NCI-H524 (cell line): ENCODE data around the gene RBBP5.
A peak's percentile ranks its signal among the peaks of the same experiment; 100 is the strongest.

Experiments
- DNase-seq, 2 experiments: peaks; one replicate each; lab custom pipeline; 2025; lab: John Stamatoyannopoulos, UW

Gene RBBP5

DNA sequence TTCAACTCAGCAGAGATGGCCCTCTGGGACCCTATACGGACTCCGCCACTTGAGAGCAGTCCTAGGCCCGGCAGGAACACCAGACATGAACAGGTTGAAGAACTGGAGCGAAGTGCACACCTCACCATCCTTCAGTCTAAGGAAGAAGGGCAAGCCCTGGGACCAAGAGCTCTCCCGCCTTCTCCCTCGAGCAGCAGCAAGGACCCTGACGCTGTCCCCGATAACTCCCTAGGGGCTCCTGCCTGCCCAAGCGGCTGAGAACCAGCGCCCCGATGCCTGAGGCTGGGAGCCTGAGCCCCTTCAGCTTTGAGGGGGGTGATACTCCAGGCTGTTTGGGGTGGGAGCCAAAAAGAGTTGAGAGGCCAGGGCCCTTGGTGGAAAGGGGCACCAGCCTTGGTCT, 47.7 kb downstream of the RBBP5 start:
- DNase-seq = no peak

DNA sequence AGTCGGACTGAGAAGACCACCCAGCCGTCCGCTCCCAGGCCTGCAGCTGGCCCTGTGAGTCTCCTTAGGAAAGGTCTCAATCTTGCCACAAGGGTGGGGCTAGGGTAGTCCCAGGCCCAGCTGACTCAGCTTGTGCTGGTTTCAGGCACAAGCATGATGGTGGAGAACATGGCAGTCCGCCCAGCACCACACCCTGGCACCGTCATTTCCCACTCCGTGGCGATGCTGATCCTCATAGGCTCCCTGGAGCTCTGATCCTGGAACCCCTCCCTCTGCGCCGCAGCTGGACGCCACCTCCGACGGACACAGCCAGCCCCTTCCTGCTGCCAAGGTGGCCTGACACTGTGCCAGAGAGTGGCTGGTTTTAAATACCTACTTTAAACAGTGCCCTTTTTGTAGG, 48.3 kb downstream of the RBBP5 start:
- no peak for DNase-seq

DNA sequence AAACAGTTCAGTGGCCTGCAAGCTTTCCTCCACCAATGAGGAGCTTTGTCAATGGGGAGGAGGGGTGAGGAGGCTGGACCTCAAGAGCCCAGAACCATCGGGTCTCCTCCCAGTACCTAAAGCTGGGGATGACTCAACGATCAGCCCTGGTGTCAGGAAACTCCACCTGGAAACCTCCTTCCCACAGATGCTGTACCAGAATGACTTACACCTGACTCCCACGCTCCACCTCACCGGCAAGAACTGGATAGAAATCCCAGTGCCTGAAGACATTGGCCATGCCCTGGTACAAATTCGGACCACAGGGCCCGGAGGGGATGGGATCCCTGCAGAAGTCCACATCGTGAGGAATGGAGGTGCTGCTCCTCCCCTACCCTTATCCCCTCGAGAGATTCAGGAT, 48.9 kb downstream of the RBBP5 start:
- DNase-seq = no peak

DNA sequence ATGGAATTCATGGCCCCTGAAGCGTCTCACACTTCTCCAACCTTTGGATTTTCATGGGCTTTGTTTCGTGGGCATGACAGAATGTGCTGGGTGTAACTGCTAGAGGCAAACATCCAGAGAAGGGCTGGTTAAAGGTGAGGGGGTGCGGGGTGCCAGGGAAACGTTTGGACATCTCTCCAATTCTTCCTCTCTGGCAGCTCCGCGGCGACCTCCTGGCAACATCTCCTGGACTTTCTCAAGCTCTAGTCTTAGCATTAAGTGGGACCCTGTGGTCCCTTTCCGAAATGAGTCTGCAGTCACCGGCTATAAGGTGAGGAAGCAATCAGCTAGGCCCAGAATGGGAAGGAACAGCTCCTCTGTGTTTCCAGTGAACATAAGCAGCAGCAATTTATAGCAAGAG, 49.5 kb downstream of the RBBP5 start:
- no peak for DNase-seq

- no peak for DNase-seq
Observed at GRCh38 chr1:205071801-205072200, 50.0 kb downstream of the RBBP5 start.

- DNase-seq = no peak
Observed at GRCh38 chr1:205071028-205071409, 50.8 kb downstream of the RBBP5 start.

DNA sequence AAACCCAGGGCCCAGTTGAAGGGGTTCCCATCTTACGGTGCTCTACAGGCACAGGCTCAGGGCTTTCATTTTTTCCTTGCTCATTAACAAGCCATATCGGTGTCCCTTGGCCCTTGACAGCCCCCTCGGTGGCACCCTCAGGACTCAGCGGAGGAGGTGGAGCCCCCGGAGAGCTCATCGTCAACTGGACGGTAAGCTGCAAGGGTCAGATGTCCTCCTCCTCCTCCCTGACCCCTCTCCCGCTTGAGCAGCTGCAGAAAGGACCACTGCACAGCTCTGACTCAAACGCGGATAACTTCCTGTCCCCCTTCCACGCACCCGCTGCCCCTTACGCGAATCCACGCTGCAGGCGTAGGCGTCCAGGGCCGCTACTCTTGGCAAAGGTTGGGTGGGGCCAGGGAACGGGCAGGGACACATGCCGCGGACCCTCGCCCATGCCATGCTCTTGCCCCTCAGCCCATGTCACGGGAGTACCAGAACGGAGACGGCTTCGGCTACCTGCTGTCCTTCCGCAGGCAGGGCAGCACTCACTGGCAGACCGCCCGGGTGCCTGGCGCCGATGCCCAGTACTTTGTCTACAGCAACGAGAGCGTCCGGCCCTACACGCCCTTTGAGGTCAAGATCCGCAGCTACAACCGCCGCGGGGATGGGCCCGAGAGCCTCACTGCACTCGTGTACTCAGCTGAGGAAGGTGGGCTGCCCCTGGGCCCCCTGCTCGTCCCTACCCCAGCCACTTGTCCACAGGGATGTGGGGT, 52.2 kb downstream of the RBBP5 start:
- DNase-seq = no peak

GRCh38 chr1:205068457-205069040, 53.2 kb downstream of the RBBP5 start:
- DNase-seq = no peak

- DNase-seq = no peak
Observed at GRCh38 chr1:205068001-205068400, 53.8 kb downstream of the RBBP5 start.

DNA sequence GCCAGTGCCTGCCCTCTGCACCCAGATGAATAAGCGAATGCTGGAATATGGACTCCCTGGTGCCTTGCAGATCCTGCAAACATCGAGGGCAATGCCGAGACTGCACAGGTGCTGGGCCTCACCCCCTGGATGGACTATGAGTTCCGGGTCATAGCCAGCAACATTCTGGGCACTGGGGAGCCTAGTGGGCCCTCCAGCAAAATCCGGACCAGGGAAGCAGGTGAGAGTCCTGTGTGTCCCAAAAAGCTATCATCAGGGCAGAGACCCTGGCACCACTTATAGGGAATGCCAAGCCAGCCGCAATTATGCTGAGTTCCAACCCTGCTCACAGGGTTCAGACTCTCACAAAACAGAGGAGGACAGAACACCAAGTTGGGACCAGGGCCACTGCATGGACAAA, 54.7 kb downstream of the RBBP5 start:
- DNase-seq = no peak

DNA sequence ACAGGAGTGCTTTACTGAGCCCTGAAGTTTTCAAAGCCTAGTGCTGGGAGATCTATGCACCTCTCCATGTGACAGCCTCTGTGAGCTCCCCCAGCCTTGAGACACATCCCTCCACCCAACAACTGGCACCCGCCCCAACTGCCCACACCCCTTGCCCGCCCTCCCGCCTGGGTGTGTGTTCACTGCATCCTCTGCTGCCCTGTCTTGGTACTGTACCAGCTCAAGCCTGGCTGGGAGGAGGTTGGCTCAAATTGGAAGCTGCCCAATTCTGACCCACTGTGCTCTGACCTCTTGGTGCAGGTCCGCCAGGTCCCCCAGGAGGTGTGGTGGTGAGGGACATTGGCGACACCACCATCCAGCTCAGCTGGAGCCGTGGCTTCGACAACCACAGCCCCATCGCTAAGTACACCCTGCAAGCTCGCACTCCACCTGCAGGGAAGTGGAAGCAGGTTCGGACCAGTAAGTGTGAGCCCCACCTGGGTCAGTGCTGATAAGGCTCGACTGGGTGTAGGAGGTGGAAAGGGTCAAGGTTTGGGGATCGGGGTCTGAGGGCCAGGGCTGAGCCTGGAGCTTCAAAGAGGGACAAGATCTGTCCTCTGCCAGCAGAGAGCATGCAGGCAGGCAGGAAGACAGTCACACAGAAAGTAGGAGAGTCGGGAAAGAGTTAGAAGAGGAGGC, 55.5 kb downstream of the RBBP5 start:
- no peak for DNase-seq

GRCh38 chr1:205065666-205066065, 56.1 kb downstream of the RBBP5 start:
- DNase-seq = no peak

GRCh38 chr1:205064741-205065316, 56.9 kb downstream of the RBBP5 start:
- DNase-seq = no peak

DNA sequence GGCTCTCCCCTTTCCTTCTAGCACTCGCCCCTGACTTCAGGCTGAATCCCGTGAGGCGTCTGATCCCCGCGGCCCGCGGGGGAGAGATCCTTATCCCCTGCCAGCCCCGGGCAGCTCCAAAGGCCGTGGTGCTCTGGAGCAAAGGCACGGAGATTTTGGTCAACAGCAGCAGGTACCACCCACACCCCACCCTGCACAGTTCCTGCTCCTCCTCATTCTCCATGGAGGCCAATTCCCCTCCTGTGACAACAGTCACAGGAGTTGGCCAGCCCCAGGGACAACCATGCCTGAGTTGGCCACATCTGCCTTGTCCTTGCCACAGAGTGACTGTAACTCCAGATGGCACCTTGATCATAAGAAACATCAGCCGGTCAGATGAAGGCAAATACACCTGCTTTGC, 57.5 kb downstream of the RBBP5 start:
- DNase-seq = no peak

DNA sequence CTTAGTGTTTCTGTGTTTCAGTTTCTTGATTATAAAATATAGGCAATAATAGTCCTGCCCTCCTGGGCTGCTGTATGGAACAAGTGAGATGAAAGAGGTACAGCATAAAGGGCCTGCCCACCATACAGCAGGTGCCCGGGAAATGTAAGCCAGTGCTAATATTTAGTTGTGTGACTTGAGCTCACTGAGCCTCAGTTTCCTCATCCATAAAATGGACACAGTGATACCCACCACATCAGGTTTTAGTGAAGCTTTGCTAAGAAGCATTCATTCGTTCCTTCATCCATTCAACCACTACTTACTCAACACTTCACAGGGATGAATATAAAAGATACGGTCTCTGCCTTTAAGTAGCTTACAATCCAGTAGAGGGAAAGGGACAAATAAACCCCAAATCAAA, 58.9 kb downstream of the RBBP5 start:
- no peak for DNase-seq

DNA sequence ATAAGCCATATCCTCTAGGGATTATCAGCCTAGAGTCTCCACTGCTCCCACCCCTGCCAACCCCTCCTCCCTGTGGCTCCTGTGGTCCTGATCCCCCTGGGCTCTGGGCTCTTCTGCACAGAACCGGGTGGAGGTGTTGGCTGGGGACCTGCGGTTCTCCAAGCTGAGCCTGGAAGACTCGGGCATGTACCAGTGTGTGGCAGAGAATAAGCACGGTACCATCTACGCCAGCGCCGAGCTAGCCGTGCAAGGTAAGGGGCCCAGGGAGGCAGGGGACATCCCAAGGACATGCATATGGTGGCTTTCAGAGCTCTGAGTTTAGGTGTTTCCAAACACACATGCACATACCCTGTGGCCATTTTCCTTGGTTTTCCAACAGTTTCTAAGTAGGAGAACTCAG, 59.5 kb downstream of the RBBP5 start:
- no peak for DNase-seq

GRCh38 chr1:205061665-205062069, 60.1 kb downstream of the RBBP5 start:
- peak in 1 of 2 experiments; percentile 60 for DNase-seq

DNA sequence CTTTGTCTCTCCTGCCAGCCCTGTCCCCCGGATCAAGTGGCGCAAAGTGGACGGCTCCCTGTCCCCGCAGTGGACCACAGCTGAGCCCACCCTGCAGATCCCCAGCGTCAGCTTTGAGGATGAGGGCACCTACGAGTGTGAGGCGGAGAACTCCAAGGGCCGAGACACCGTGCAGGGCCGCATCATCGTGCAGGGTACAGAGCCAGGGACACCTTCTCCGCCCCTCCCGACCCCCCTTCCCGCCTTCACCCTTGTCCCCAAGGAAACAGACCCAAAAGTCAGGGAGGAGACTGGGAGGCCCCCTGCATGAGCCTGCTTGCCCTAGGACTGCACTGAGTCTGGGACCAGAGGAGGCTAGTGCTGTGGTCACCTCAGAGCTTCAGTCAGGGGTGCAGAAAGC, 60.6 kb downstream of the RBBP5 start:
- DNase-seq = no peak

GRCh38 chr1:205060746-205061145, 61.0 kb downstream of the RBBP5 start:
- no peak for DNase-seq

- no peak for DNase-seq
Observed at GRCh38 chr1:205059660-205060059, 62.1 kb downstream of the RBBP5 start.

GRCh38 chr1:205058853-205059252, 62.9 kb downstream of the RBBP5 start:
- DNase-seq = no peak

DNA sequence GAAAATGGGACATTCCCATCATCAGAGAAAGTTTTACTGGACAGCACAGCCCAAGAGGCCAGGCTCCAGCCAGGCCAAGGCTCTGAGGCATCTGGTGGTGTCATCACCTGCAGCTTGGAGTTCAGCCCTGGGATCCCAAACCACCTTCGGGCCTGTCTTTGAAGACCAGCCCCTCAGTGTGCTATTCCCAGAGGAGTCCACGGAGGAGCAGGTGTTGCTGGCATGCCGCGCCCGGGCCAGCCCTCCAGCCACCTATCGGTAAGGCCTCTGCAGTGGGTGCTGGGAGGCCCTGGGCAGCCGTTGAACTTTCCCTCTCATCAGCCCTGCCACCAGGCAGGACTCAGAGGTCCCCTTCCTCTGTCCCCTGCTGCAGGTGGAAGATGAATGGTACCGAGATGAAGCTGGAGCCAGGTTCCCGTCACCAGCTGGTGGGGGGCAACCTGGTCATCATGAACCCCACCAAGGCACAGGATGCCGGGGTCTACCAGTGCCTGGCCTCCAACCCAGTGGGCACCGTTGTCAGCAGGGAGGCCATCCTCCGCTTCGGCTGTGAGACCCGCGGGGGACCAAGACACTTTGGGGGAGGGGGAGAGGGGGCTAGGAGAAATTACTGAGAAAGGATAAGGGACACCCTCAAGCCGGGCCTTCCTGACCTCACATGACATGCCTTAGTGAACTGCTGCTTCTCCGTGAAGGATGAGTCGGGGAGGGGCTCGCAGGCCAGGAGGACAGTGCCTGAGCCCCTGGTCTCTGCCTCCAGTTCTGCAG, 63.8 kb downstream of the RBBP5 start:
- no peak for DNase-seq
